Measurements from ENCODE around the gene FBXO31.
A peak's percentile ranks its signal among the peaks of the same experiment; 100 is the strongest.
"Not testable (repeated sequence)": the region's sequence is repeated elsewhere in the genome, so short reads cannot be mapped to it uniquely, and the experiment has no call there.

FBXO31 gene

DNA sequence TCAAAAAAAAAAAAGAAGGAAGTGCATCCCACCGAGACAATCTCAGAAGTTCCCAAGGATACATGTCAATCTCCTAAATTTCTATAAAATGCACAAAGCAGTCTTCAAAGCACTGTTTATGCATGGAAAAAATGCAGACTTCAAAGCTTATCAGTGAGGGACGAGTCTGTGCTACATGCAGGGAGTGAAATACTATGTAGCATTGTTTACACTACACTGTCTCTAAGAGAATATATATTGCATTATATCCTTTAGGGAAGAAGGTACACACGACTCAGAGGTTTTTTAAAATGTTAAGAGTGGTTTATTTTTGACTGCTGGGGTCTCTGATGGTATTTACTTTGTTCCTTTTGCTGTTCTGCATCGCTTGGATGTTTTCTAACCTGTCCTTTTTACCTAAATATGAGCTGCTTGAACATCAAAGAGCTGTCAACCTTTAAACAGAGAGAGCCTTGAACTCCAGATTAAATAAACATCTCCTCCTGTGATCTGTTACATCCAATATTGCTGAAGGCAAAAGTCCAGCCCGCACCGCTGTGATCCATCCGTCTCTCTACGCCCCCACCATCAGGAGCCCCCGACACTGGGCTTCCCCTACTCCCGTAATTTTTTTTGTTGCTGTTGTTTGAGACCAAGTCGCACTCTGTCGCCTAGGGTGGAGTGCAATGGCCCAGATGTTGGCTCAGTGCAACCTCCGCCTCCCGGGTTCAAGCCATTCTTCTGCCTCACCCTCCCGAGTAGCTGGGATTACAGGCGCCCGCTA is 1.4 kb downstream of the FBXO31 start:
- H3K27ac ChIP-seq (ENCODE audit: low read length), result peak overlapping the region; percentile 81
- no peaks in the 10 kb centered on the region for H3K27me3 ChIP-seq (ENCODE audit: control insufficient read depth in 1 of 2, insufficient read depth in 2 of 2, low read length in 2 of 2)
- H3K9ac ChIP-seq (ENCODE audit: low read length in 2 of 2), result peak overlapping the region; percentile 68 to 81
- H3K4me3 ChIP-seq (ENCODE audit: low read length in 2 of 2), result peak overlapping the region; percentile 33 to 83
- no peaks in the 10 kb centered on the region for H3K36me3 ChIP-seq (ENCODE audit: control insufficient read depth in 2 of 2, insufficient read depth in 2 of 2, low read length in 2 of 2)
- peaks cover 34% of the 10 kb centered on the region for H3K4me1 ChIP-seq (ENCODE audit: control insufficient read depth, insufficient read depth, low read length)
- H3K9me3 ChIP-seq (ENCODE audit: control insufficient read depth in 2 of 2, low read length in 2 of 2), result no peaks in the 10 kb centered on the region

DNA sequence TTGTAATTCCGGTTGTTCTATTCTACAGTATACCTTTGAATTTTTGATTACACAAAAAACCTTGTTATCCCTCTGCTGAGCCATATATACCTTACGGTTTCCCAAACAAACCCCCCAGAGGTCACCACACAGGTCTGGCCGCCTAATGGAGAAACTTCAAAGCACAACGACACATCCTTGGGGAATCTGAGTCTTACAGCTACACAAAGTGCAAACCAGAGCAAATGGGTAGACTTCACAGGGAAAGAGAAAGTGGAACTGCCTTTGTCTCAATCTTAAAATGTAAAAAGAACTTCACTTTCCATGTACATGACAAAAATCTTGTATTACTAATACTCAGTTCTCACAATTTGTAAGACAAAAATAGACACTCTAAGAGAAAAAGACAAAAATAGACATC is 2.7 kb downstream of the FBXO31 start:
- Histone ChIP-seq H3K9me3 (ENCODE audit: control insufficient read depth in 2 of 2, low read length in 2 of 2) (no peaks in the 10 kb centered on the region), H3K4me3 (ENCODE audit: low read length in 2 of 2) (peak overlapping the region; percentile 33 to 83), H3K4me1 (ENCODE audit: control insufficient read depth, insufficient read depth, low read length) (peaks cover 39% of the 10 kb centered on the region), H3K36me3 (ENCODE audit: control insufficient read depth in 2 of 2, insufficient read depth in 2 of 2, low read length in 2 of 2) (no peaks in the 10 kb centered on the region), H3K27me3 (ENCODE audit: control insufficient read depth in 1 of 2, insufficient read depth in 2 of 2, low read length in 2 of 2) (no peaks in the 10 kb centered on the region), H3K9ac (ENCODE audit: low read length in 2 of 2) (peak overlapping the region; percentile 58 to 59), H3K27ac (ENCODE audit: low read length) (peak overlapping the region; percentile 81)

DNA sequence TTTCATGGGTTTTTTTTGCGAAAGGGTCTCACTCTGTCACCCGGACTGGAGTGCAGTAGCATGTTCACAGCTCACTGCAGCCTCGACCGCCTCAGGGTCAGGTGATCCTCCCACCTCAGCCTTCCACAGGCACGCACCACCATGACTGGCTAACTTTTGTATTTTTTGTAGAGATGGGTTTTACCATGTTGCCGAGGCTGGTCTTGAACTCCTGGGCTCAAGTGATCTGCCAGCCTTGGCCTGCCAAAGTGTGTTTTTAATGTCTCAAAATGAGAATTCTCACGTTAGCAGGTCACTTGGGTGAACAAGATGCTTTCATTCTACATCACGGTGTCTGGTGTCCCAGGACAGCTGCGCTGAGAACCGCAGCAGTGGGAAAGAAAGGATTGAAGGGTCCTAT is 3.2 kb downstream of the FBXO31 start:
- Histone ChIP-seq H3K9me3 (ENCODE audit: control insufficient read depth in 2 of 2, low read length in 2 of 2) (no peaks in the 10 kb centered on the region), H3K9ac (ENCODE audit: low read length in 2 of 2) (peak overlapping the region; percentile 58 to 59), H3K27me3 (ENCODE audit: control insufficient read depth in 1 of 2, insufficient read depth in 2 of 2, low read length in 2 of 2) (no peaks in the 10 kb centered on the region), H3K36me3 (ENCODE audit: control insufficient read depth in 2 of 2, insufficient read depth in 2 of 2, low read length in 2 of 2) (no peaks in the 10 kb centered on the region), H3K27ac (ENCODE audit: low read length) (peak overlapping the region; percentile 81), H3K4me3 (ENCODE audit: low read length in 2 of 2) (peak overlapping the region; percentile 32 to 83), H3K4me1 (ENCODE audit: control insufficient read depth, insufficient read depth, low read length) (peaks cover 44% of the 10 kb centered on the region)

DNA sequence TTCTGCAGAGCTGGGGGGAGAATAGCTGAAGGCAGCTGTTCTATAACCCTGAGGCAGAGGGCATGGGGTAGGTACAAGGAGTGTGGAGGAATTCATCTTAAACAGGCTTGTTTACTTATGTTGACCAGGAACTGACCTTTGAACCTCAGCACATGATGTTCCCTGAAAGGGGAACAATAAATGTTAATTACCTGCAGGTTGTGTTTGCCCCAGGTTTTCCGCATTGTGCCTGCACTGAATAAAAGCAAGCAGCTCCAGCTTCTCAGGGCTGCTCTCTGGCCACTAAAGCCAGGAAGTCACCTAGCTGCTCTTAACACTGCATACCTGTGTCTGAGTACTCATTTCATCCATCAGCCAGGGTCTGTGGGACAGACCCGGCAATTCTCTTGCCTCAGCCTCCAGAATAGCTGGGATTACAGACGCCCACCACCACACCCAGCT is 4.2 kb downstream of the FBXO31 start:
- not testable (repeated sequence) for H3K9ac ChIP-seq (ENCODE audit: low read length in 2 of 2); H3K27ac ChIP-seq (ENCODE audit: low read length); H3K36me3 ChIP-seq (ENCODE audit: control insufficient read depth in 2 of 2, insufficient read depth in 2 of 2, low read length in 2 of 2); H3K4me3 ChIP-seq (ENCODE audit: low read length in 2 of 2); H3K27me3 ChIP-seq (ENCODE audit: control insufficient read depth in 1 of 2, insufficient read depth in 2 of 2, low read length in 2 of 2); H3K9me3 ChIP-seq (ENCODE audit: control insufficient read depth in 2 of 2, low read length in 2 of 2)
- H3K4me1 ChIP-seq (ENCODE audit: control insufficient read depth, insufficient read depth, low read length), result peaks cover 44% of the 10 kb centered on the region

DNA sequence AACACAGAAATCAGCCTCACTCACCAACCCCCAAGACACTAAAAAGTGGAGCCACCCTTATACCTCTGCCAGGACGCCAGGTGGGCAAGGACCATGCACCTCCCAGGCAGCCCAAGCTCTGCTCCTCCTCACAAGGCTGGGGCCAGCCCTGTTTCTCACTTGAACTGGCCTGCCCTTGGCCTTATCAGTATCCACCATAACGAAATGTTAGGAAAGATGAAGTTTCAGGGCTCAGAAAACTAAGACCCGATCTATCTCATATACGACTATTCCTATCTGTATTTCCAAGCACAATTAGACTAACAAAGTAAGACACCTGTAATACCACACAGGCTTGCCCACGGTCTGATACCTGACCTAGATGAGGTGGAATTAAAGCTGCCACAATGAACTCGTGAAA is 6.9 kb downstream of the FBXO31 start:
- H3K9ac ChIP-seq (ENCODE audit: low read length in 2 of 2), result peak overlapping the region in 1 of 2 donors; percentile 21
- H3K4me3 ChIP-seq (ENCODE audit: low read length in 2 of 2), result no peak overlapping the region
- H3K9me3 ChIP-seq (ENCODE audit: control insufficient read depth in 2 of 2, low read length in 2 of 2), result no peaks in the 10 kb centered on the region
- H3K27me3 ChIP-seq (ENCODE audit: control insufficient read depth in 1 of 2, insufficient read depth in 2 of 2, low read length in 2 of 2), result no peaks in the 10 kb centered on the region
- peaks cover 46% of the 10 kb centered on the region for H3K4me1 ChIP-seq (ENCODE audit: control insufficient read depth, insufficient read depth, low read length)
- H3K36me3 ChIP-seq (ENCODE audit: control insufficient read depth in 2 of 2, insufficient read depth in 2 of 2, low read length in 2 of 2), result no peaks in the 10 kb centered on the region
- peak overlapping the region; percentile 6 for H3K27ac ChIP-seq (ENCODE audit: low read length)

DNA sequence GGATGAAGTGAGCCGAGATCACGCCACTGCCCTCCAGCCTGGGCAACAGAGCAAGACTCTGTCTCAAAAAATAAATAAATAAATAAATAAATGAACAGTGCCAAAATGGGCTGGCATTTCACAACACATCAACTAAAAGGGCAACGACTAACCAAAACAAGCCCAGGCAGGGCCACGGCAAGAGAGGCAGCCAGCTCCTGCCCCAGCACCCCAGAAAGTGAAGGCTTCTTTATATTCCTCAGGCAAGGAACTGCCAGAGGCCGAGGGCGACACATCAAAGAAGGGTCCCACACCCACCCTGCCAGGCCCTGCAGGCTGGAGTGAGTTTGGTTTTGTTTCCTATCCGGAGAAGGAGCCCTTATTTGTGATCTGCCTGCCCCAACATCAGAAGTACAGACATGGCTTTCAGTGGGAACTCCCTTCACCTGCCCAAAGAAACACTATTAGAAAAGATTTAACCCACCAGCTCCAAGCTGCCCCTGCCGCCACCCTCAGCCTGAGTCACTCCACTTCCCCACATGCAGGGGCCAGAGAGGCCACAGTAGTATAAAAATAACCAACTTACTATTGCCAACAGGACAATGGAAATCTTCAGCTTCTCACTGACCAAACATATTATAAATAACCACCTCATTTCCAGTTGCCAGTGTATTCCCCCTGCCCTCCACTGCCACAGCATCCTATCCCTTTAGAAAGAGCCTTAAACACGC is 8.0 kb downstream of the FBXO31 start:
- Histone ChIP-seq H3K9ac (ENCODE audit: low read length in 2 of 2) (no peak overlapping the region), H3K9me3 (ENCODE audit: control insufficient read depth in 2 of 2, low read length in 2 of 2) (no peaks in the 10 kb centered on the region), H3K27ac (ENCODE audit: low read length) (peak overlapping the region; percentile 18), H3K27me3 (ENCODE audit: control insufficient read depth in 1 of 2, insufficient read depth in 2 of 2, low read length in 2 of 2) (no peaks in the 10 kb centered on the region), H3K4me1 (ENCODE audit: control insufficient read depth, insufficient read depth, low read length) (peaks cover 46% of the 10 kb centered on the region), H3K36me3 (ENCODE audit: control insufficient read depth in 2 of 2, insufficient read depth in 2 of 2, low read length in 2 of 2) (no peaks in the 10 kb centered on the region), H3K4me3 (ENCODE audit: low read length in 2 of 2) (peak overlapping the region; percentile 31 to 40)

DNA sequence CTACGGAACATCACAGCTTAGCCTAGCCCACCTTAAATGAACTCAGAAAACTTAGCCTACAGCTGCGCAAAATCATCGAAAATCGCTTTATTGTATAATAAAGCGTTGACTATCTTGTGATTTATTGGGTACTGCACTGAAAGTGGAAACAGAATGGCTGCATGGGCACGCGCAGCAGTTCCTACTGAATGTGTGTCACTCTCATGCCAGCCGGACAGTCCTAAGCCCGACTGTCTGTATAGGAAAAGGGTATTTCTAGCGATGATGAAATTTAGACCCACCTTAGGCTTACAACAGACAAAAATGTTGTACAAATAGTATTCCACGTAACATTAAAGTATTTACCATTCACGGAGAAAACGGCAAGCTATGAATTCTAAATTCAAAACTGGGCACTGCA is 9.3 kb downstream of the FBXO31 start:
- Histone ChIP-seq H3K4me1 (ENCODE audit: control insufficient read depth, insufficient read depth, low read length) (peaks cover 52% of the 10 kb centered on the region), H3K4me3 (ENCODE audit: low read length in 2 of 2) (no peak overlapping the region), H3K27ac (ENCODE audit: low read length) (no peak overlapping the region), H3K9ac (ENCODE audit: low read length in 2 of 2) (no peak overlapping the region), H3K27me3 (ENCODE audit: control insufficient read depth in 1 of 2, insufficient read depth in 2 of 2, low read length in 2 of 2) (no peaks in the 10 kb centered on the region), H3K36me3 (ENCODE audit: control insufficient read depth in 2 of 2, insufficient read depth in 2 of 2, low read length in 2 of 2) (no peaks in the 10 kb centered on the region), H3K9me3 (ENCODE audit: control insufficient read depth in 2 of 2, low read length in 2 of 2) (no peaks in the 10 kb centered on the region)

DNA sequence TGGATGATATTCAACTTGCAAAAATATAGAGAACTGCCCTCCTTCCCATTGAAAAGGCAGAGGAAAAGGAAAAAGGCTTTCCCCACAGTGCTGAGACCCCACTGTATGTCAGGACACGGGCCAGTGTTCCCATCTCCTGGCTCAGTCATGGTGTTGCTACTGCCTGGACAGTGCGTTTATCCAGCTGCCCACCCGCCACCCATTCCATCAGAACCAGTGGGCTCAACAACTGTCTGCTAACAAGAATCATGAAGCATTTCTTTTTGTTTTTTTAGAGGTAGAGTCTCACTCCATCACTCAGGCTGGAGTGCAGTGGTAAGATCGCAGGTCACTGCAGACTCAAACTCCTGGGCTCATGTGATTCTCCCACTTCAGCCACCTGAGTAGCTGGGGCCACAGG is 11.3 kb downstream of the FBXO31 start:
- Histone ChIP-seq H3K9me3 (ENCODE audit: control insufficient read depth in 2 of 2, low read length in 2 of 2) (no peaks in the 10 kb centered on the region), H3K4me1 (ENCODE audit: control insufficient read depth, insufficient read depth, low read length) (peaks cover 64% of the 10 kb centered on the region)

DNA sequence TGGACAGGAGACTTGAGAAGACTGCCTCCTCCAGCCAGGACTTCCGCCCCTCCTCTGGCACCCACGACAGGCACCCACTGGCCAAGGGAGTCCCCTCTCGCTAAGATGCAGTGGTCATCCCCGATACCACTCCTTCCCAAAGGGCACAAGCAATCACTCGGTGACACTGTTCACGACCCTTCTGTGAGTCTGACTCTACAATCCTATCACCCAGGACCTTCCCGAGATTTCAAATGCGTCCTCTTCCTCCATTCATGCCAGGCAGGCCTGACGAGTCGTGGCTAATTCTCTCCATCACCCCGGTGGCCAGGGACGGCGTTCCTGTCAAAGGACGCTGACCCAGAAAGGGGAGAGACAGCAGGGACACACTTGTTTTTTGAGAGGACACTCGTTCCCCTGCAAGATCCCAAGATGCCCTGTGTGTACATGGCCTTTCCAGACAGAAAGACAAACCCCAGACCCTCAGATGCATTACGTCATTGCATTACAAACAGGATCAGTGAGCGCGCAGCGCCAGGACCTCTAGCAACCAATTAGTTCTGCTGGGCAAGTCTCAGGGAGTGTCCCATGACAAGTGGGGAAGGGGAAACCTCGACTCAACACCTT is 12.2 kb downstream of the FBXO31 start:
- H3K9ac ChIP-seq (ENCODE audit: low read length in 2 of 2), result peak overlapping the region; percentile 22 to 55
- H3K4me3 ChIP-seq (ENCODE audit: low read length in 2 of 2), result peak overlapping the region; percentile 31 to 66
- no peaks in the 10 kb centered on the region for H3K9me3 ChIP-seq (ENCODE audit: control insufficient read depth in 2 of 2, low read length in 2 of 2)
- H3K27ac ChIP-seq (ENCODE audit: low read length), result peak overlapping the region; percentile 75
- peaks cover 64% of the 10 kb centered on the region for H3K4me1 ChIP-seq (ENCODE audit: control insufficient read depth, insufficient read depth, low read length)
- no peaks in the 10 kb centered on the region for H3K27me3 ChIP-seq (ENCODE audit: control insufficient read depth in 1 of 2, insufficient read depth in 2 of 2, low read length in 2 of 2)
- H3K36me3 ChIP-seq (ENCODE audit: control insufficient read depth in 2 of 2, insufficient read depth in 2 of 2, low read length in 2 of 2), result peaks cover 0 to 2% of the 10 kb centered on the region in 2 donors

More for the DNA sequence above, 11.3 kb downstream of the FBXO31 start:
- no peak overlapping the region for H3K4me3 ChIP-seq (ENCODE audit: low read length in 2 of 2)
- H3K27me3 ChIP-seq (ENCODE audit: control insufficient read depth in 1 of 2, insufficient read depth in 2 of 2, low read length in 2 of 2), result no peaks in the 10 kb centered on the region
- H3K9ac ChIP-seq (ENCODE audit: low read length in 2 of 2), result no peak overlapping the region
- peak overlapping the region; percentile 24 for H3K27ac ChIP-seq (ENCODE audit: low read length)
- H3K36me3 ChIP-seq (ENCODE audit: control insufficient read depth in 2 of 2, insufficient read depth in 2 of 2, low read length in 2 of 2), result no peaks in the 10 kb centered on the region

DNA sequence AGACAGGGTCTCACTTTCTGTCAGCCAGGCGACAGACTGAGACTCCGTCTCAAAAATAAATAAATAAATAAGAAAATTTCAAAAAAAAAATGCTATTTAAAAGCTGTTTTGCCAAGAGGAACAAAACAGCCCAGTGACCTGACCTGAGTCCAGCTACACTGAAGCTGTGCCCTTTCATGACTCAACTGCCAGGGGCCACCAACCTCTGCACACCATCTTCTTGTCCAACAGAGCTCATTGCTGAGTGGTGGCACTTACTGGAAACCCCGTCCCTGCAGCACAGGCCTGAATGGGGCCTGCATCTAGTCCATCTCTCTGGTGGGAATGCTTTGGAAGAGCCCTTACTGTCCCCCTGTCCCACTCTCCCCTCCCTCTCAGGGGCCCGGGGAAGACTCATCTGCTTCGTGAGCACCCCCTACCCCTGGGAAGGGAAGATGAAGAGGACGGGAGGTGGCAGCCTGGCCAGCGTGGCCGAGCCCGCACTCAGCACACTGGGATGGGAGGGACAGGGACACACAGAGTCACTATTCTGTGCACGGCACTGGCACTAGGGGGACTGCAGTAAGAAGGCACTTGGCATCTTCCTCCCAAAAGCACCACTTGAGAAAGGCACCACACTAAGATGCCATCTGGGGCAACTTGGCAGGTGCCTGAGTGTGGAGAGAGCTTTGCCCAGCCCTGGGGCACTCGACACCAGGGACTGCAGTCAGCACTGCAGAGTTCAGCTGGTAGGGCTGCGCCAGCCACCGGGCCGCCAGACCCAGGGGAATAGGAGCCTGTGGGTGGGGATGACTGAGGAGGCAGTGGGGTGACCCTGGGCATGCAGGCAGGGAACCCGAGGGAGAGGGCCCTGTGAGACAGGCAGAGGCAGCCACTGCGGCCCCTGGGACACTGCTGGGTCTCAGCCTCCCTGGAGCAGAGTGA is 13.5 kb downstream of the FBXO31 start:
- Histone ChIP-seq H3K9me3 (ENCODE audit: control insufficient read depth in 2 of 2, low read length in 2 of 2) (no peaks in the 10 kb centered on the region), H3K9ac (ENCODE audit: low read length in 2 of 2) (peak overlapping the region in 1 of 2 donors; percentile 29), H3K27me3 (ENCODE audit: control insufficient read depth in 1 of 2, insufficient read depth in 2 of 2, low read length in 2 of 2) (no peaks in the 10 kb centered on the region), H3K27ac (ENCODE audit: low read length) (peak overlapping the region; percentile 75), H3K36me3 (ENCODE audit: control insufficient read depth in 2 of 2, insufficient read depth in 2 of 2, low read length in 2 of 2) (peaks cover 0 to 2% of the 10 kb centered on the region in 2 donors), H3K4me1 (ENCODE audit: control insufficient read depth, insufficient read depth, low read length) (peaks cover 56% of the 10 kb centered on the region), H3K4me3 (ENCODE audit: low read length in 2 of 2) (no peak overlapping the region)
